GM23338 (cell line): Measurements from ENCODE around the gene SLC9B1. TPM values are rescaled to one million over a fixed set of nuclear protein-coding genes. Genes with fewer than 3 reads are reported as not detected.
"Not testable (repeated sequence)": the region's sequence is repeated elsewhere in the genome, so short reads cannot be mapped to it uniquely, and the experiment has no call there.

Source experiments
- ATAC-seq: fragments of 200-7000 bp; cut with Tn5 transposase; 3 replicates; pipeline ENCODE4 v1.9.1; 2020
- DNase-seq: peaks from one replicate; pipeline ENCODE4 v3.0.0-alpha.2; 2015; ENCODE audit warnings: low spot score
- H2AFZ ChIP-seq: fragments of 200-600 bp; sonication (generic); 2 replicates; pipeline ENCODE4 v1.8.0; 2016; ENCODE audit warnings: antibody characterized with exemption, mild to moderate bottlenecking, moderate library complexity
- H3F3A ChIP-seq: fragments of 200-600 bp; sonication (generic); replicated peaks from 2 replicates; pipeline ENCODE4 v1.8.0; 2017; ENCODE audit warnings: antibody characterized with exemption, mixed run types, low read depth
- H3K27ac ChIP-seq: fragments of 200-600 bp; sonication (generic); 2 replicates; pipeline ENCODE4 v1.6.1; 2016; ENCODE audit warnings: low read depth
- H3K27me3 ChIP-seq: fragments of 200-600 bp; sonication (generic); 2 replicates; pipeline ENCODE4 v1.8.0; 2016; ENCODE audit warnings: mild to moderate bottlenecking, mixed run types, moderate library complexity; ENCODE audit not compliant: insufficient read depth
- H3K36me3 ChIP-seq: fragments of 200-600 bp; sonication (generic); 2 replicates; pipeline ENCODE4 v1.8.0; 2016; ENCODE audit warnings: mild to moderate bottlenecking; ENCODE audit not compliant: insufficient read depth
- H3K4me1 ChIP-seq: fragments of 200-600 bp; sonication (generic); 2 replicates; pipeline ENCODE4 v1.8.0; 2016; ENCODE audit warnings: mild to moderate bottlenecking, moderate library complexity; ENCODE audit not compliant: insufficient read depth
- H3K4me2 ChIP-seq: fragments of 200-600 bp; sonication (generic); 2 replicates; pipeline ENCODE4 v1.7.1; 2017; ENCODE audit warnings: mixed run types
- H3K4me3 ChIP-seq: fragments of 200-600 bp; sonication (generic); 2 replicates; pipeline ENCODE4 v1.6.1; 2016; ENCODE audit warnings: mixed run types
- H3K79me2 ChIP-seq: fragments of 200-600 bp; sonication (generic); replicated peaks from 2 replicates; pipeline ENCODE4 v1.8.0; 2017; ENCODE audit warnings: mild to moderate bottlenecking; ENCODE audit not compliant: insufficient read depth
- H3K9me2 ChIP-seq: fragments of 200-600 bp; sonication (generic); 2 replicates; pipeline ENCODE4 v1.8.0; 2017; ENCODE audit not compliant: insufficient read depth
- H4K20me1 ChIP-seq: fragments of 200-600 bp; sonication (generic); replicated peaks from 2 replicates; pipeline ENCODE4 v1.8.0; 2017; ENCODE audit warnings: mild to moderate bottlenecking; ENCODE audit not compliant: insufficient read depth
- H3K27ac Mint-ChIP-seq: 2 replicates; pipeline ENCODE4 v1.8.0; 2020; ENCODE audit warnings: inconsistent platforms, mild to moderate bottlenecking, moderate library complexity, mixed read lengths
- H3K27me3 Mint-ChIP-seq: 3 replicates; pipeline ENCODE4 v1.8.0; 2022; ENCODE audit warnings: low read depth, mild to moderate bottlenecking, moderate library complexity, mixed read lengths, inconsistent platforms; ENCODE audit not compliant: insufficient read depth, poor library complexity
- H3K36me3 Mint-ChIP-seq: 3 replicates; pipeline ENCODE4 v1.8.0; 2021; ENCODE audit warnings: low read depth, mild to moderate bottlenecking, inconsistent platforms, moderate library complexity, mixed read lengths
- H3K4me1 Mint-ChIP-seq: 3 replicates; pipeline ENCODE4 v1.8.0; 2020; ENCODE audit warnings: mild to moderate bottlenecking, inconsistent platforms, mixed read lengths
- H3K4me3 Mint-ChIP-seq: 3 replicates; pipeline ENCODE4 v1.8.0; 2021; ENCODE audit warnings: moderate library complexity, mild to moderate bottlenecking, inconsistent platforms, mixed read lengths
- H3K9me3 Mint-ChIP-seq: 3 replicates; pipeline ENCODE4 v1.8.0; 2020; ENCODE audit warnings: moderate library complexity, mild to moderate bottlenecking, inconsistent platforms, mixed read lengths
- polyA plus RNA-seq: library from polyadenylated mRNA; unstranded; fragments of >200 nt; fragmentation: Nextera tagmentation; extraction: Ambion mirVana; gene quantifications from 2 replicates; pipeline ENCODE4 v1.2.1, GENCODE V29; 2016
- total RNA-seq: library from RNA; depleted of rRNA; stranded (reverse); fragments of >200 nt; shearing (Covaris generic); gene quantifications from 2 replicates; pipeline ENCODE4 v1.2.3, GENCODE V29; 2014
- TF ChIP-seq, protein P1 (sequence below): fragments of 250-450 bp; sonication (Bioruptor Pico); IDR thresholded peaks from 2 replicates; pipeline ENCODE4 v1.5.0; 2020; ENCODE audit warnings: mild to moderate bottlenecking, moderate library complexity
- TF ChIP-seq, protein P2 (sequence below): IDR thresholded peaks from one replicate; pipeline ENCODE4 v1.6.1; 2018; ENCODE audit warnings: antibody characterized with exemption; ENCODE audit not compliant: unreplicated experiment

Gene SLC9B1
- total and polyA plus RNA-seq, 2 experiments from 2014 or later, result 0.66 to 0.80 TPM

DNA sequence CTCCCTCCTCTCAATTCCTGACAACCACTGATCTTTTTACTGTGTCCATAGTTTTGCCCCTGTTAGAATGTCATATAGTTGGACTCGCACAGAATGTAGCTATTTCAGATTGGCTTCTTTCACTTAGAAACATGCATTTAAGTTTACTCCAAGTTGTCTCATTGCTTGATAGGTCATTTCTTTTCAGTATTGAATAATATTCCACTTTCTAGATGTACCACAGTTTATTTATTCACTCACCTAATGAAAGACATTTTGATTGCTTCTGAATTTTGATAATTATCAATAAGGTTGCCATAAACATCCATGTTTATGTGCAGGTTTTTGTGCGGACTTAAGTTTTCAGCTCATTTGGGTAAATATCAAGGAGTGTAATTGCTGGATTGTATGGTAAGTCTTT, 38.5 kb downstream of the SLC9B1 start (continued):
- TF ChIP-seq, protein P1, sequence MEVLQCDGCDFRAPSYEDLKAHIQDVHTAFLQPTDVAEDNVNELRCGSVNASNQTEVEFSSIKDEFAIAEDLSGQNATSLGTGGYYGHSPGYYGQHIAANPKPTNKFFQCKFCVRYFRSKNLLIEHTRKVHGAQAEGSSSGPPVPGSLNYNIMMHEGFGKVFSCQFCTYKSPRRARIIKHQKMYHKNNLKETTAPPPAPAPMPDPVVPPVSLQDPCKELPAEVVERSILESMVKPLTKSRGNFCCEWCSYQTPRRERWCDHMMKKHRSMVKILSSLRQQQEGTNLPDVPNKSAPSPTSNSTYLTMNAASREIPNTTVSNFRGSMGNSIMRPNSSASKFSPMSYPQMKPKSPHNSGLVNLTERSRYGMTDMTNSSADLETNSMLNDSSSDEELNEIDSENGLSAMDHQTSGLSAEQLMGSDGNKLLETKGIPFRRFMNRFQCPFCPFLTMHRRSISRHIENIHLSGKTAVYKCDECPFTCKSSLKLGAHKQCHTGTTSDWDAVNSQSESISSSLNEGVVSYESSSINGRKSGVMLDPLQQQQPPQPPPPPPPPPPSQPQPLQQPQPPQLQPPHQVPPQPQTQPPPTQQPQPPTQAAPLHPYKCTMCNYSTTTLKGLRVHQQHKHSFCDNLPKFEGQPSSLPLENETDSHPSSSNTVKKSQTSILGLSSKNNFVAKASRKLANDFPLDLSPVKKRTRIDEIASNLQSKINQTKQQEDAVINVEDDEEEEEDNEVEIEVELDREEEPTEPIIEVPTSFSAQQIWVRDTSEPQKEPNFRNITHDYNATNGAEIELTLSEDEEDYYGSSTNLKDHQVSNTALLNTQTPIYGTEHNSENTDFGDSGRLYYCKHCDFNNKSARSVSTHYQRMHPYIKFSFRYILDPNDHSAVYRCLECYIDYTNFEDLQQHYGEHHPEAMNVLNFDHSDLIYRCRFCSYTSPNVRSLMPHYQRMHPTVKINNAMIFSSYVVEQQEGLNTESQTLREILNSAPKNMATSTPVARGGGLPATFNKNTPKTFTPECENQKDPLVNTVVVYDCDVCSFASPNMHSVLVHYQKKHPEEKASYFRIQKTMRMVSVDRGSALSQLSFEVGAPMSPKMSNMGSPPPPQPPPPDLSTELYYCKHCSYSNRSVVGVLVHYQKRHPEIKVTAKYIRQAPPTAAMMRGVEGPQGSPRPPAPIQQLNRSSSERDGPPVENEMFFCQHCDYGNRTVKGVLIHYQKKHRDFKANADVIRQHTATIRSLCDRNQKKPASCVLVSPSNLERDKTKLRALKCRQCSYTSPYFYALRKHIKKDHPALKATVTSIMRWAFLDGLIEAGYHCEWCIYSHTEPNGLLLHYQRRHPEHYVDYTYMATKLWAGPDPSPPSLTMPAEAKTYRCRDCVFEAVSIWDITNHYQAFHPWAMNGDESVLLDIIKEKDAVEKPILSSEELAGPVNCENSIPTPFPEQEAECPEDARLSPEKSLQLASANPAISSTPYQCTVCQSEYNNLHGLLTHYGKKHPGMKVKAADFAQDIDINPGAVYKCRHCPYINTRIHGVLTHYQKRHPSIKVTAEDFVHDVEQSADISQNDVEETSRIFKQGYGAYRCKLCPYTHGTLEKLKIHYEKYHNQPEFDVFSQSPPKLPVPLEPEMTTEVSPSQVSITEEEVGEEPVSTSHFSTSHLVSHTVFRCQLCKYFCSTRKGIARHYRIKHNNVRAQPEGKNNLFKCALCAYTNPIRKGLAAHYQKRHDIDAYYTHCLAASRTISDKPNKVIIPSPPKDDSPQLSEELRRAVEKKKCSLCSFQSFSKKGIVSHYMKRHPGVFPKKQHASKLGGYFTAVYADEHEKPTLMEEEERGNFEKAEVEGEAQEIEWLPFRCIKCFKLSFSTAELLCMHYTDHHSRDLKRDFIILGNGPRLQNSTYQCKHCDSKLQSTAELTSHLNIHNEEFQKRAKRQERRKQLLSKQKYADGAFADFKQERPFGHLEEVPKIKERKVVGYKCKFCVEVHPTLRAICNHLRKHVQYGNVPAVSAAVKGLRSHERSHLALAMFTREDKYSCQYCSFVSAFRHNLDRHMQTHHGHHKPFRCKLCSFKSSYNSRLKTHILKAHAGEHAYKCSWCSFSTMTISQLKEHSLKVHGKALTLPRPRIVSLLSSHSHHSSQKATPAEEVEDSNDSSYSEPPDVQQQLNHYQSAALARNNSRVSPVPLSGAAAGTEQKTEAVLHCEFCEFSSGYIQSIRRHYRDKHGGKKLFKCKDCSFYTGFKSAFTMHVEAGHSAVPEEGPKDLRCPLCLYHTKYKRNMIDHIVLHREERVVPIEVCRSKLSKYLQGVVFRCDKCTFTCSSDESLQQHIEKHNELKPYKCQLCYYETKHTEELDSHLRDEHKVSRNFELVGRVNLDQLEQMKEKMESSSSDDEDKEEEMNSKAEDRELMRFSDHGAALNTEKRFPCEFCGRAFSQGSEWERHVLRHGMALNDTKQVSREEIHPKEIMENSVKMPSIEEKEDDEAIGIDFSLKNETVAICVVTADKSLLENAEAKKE, result no peak
- TF ChIP-seq, protein P2, sequence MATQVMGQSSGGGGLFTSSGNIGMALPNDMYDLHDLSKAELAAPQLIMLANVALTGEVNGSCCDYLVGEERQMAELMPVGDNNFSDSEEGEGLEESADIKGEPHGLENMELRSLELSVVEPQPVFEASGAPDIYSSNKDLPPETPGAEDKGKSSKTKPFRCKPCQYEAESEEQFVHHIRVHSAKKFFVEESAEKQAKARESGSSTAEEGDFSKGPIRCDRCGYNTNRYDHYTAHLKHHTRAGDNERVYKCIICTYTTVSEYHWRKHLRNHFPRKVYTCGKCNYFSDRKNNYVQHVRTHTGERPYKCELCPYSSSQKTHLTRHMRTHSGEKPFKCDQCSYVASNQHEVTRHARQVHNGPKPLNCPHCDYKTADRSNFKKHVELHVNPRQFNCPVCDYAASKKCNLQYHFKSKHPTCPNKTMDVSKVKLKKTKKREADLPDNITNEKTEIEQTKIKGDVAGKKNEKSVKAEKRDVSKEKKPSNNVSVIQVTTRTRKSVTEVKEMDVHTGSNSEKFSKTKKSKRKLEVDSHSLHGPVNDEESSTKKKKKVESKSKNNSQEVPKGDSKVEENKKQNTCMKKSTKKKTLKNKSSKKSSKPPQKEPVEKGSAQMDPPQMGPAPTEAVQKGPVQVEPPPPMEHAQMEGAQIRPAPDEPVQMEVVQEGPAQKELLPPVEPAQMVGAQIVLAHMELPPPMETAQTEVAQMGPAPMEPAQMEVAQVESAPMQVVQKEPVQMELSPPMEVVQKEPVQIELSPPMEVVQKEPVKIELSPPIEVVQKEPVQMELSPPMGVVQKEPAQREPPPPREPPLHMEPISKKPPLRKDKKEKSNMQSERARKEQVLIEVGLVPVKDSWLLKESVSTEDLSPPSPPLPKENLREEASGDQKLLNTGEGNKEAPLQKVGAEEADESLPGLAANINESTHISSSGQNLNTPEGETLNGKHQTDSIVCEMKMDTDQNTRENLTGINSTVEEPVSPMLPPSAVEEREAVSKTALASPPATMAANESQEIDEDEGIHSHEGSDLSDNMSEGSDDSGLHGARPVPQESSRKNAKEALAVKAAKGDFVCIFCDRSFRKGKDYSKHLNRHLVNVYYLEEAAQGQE, result no peak

DNA sequence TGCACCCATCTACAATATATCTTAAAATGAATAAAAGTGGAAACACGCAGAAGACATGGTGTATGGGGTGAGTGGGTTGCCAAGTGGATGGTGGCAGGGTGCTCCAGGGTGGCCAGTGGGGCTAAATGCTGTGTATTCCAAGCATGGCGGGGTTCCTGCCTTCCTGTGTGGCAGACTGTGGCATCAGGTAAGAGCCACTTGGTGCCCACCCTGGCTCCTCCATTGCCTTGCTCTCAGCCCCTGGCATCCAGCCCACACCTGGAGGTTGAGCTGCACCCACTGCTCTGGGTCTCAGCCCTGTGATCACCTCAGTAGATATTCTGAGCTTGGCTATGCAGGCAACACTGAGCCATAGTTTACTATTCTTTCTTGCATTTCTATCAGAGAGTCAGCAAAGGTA, 57.7 kb downstream of the SLC9B1 start:
- not testable (repeated sequence) for H3K4me2 ChIP-seq, H3K36me3 ChIP-seq, H3K36me3 Mint-ChIP-seq, H3K79me2 ChIP-seq, H3K4me3 ChIP-seq, H3K9me3 Mint-ChIP-seq, ATAC-seq, H3K4me1 Mint-ChIP-seq, H4K20me1 ChIP-seq, H3F3A ChIP-seq, DNase-seq, H3K9me2 ChIP-seq, H2AFZ ChIP-seq, H3K4me1 ChIP-seq, H3K27me3 ChIP-seq, H3K27ac Mint-ChIP-seq, H3K27ac ChIP-seq, H3K27me3 Mint-ChIP-seq, H3K4me3 Mint-ChIP-seq
